ENCODE measurements around the gene DLGAP1. TPM values are rescaled to one million over a fixed set of nuclear protein-coding genes. Genes with fewer than 3 reads are reported as not detected.

DLGAP1 gene
- total and polyA plus RNA-seq, 2 of the 13 experiments (the other 11 are each of a cell fraction or from before 2014, with no cell fraction given): 0.01 TPM; not detected in 1

- CTCF ChIA-PET (ENCODE audit: low intra/inter-chr PET ratio, low total read pairs): no interaction called here
- intact Hi-C loops (cut with micrococcal nuclease; ENCODE audit: unreplicated experiment) (no loop called here), in situ Hi-C loops (cut with HindIII; ENCODE audit: extremely low pct_ligation_motif_present, low pct_unique_long_range_greater_than_20kb) (no loop called here)
- H3K4me2 ChIP-seq (ENCODE audit: low read depth, low read length): no peak overlapping the region
- peak; percentile 30; the same call in 1 of the 3 replicates for ATAC-seq
- no peak overlapping the region for H3K27ac ChIP-seq (ENCODE audit: extremely low read length, insufficient read depth, low read length)
- no peaks in the 10 kb centered on the region for H4K20me1 ChIP-seq (ENCODE audit: insufficient read depth, low read length)
- H3K4me1 ChIP-seq (ENCODE audit: insufficient read depth, low read length): no peaks in the 10 kb centered on the region
- H3K9ac ChIP-seq (ENCODE audit: insufficient read depth, low read depth, low read length): no peak overlapping the region
- no peak for TF ChIP-seq MAFK (conservative IDR thresholded peaks at IDR 0.05 in 1 of 2, IDR thresholded peaks at IDR 0.05 in 1 of 2; ENCODE audit: low read length in 2 of 2)
- TF ChIP-seq ZNF687 (CRISPR knock-in tag; IDR thresholded peaks at IDR 0.05): no peak
- no peak for TF ChIP-seq HNF4G (IDR thresholded peaks at IDR 0.05; ENCODE audit: borderline replicate concordance, low read depth, low read length)
- no peak for TF ChIP-seq HNF4G (CRISPR knock-in tag; IDR thresholded peaks at IDR 0.05; ENCODE audit: borderline replicate concordance, low read depth)
- no peak for TF ChIP-seq MIXL1 (CRISPR knock-in tag; IDR thresholded peaks at IDR 0.05)
- TF ChIP-seq ZNF496 (CRISPR knock-in tag; IDR thresholded peaks at IDR 0.05; ENCODE audit: insufficient replicate concordance): no peak
- no peak for TF ChIP-seq HDAC6 (IDR thresholded peaks at IDR 0.05; ENCODE audit: low read depth, low read length)
- H3K36me3 ChIP-seq (replicated peaks in 1 of 2; ENCODE audit: control insufficient read depth in 1 of 2, insufficient read depth in 2 of 2, low read length in 2 of 2): no peaks in the 10 kb centered on the region
- no TSS peak for BruUV-seq (replicated peaks)
- FAIRE-seq: no peak
- H2AFZ ChIP-seq (ENCODE audit: low read length): no peak overlapping the region
- WGBS (ENCODE audit: low lambda C conversion rate): 54% methylated on average over 16 of the region's 17 CpGs
- POLR2A ChIA-PET: no interaction called here
- no peaks in the 10 kb centered on the region for H3K79me2 ChIP-seq (ENCODE audit: insufficient read depth, low read length)
- no peaks in the 10 kb centered on the region for H3K9me3 ChIP-seq (ENCODE audit: low read length)
- DNase-seq (ENCODE audit: low spot score): no peak
- H3K4me3 ChIP-seq (replicated peaks in 1 of 3; ENCODE audit: insufficient read depth in 1 of 3, low read depth in 2 of 3, low read length in 3 of 3): no peak overlapping the region
- H3K27me3 ChIP-seq (ENCODE audit: control insufficient read depth in 1 of 2, insufficient read depth in 2 of 2, low read length in 2 of 2): peaks cover 1 to 16% of the 10 kb centered on the region in 2 experiments; a peak in 1 of 5 replicates
Measured at GRCh38 chr18:3508576-3509549, 946.2 kb downstream of the DLGAP1 start.

Measured in HepG2 (cell line).